NCI-H1694 (cell line): ENCODE measurements around the gene PHACTR4.
A peak's percentile ranks its signal among the peaks of the same experiment; 100 is the strongest.
"Not testable (repeated sequence)": the region's sequence is repeated elsewhere in the genome, so short reads cannot be mapped to it uniquely, and the experiment has no call there.

Experiments
- DNase-seq: peaks from one replicate; lab custom pipeline; 2025; lab: John Stamatoyannopoulos, UW

The PHACTR4 gene

DNA sequence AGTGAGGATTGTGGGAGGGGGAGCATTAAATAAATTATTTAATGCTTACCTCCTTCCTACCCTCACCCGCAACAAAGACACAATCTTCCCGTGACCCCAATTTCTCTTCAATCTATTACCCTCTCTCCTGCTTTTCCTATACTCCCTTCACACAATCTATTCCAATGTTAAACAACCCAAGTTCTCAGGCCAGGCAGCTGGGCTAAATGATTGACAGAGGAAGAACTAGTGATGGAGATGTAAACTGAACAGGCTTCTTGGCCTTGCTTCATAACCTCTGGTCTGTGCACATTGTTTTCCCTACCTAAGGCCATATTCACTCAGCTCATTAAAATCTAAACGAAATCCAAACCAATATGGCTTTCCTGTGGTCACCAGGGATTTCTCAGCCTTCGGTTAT is 132.4 kb downstream of the PHACTR4 start:
- no peak for DNase-seq

DNA sequence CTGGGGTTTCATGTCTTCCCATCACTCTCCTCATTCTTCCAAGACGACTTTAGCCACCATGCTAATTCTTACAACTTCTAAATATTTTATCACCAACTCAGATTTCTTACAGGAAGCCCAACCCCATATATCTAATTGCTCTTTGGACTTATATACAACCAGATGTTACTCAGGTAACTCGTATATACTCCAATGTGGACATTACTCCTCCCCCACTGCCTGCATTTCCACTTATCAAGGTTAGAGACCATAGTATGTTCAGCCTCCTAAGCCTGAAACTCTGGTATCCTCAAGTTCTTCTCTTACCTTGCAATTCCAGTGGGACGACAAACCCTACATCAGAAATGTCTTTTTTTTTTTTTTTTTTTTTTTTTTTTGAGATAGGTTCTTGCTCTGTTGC is 133.6 kb downstream of the PHACTR4 start:
- no peak for DNase-seq

DNA sequence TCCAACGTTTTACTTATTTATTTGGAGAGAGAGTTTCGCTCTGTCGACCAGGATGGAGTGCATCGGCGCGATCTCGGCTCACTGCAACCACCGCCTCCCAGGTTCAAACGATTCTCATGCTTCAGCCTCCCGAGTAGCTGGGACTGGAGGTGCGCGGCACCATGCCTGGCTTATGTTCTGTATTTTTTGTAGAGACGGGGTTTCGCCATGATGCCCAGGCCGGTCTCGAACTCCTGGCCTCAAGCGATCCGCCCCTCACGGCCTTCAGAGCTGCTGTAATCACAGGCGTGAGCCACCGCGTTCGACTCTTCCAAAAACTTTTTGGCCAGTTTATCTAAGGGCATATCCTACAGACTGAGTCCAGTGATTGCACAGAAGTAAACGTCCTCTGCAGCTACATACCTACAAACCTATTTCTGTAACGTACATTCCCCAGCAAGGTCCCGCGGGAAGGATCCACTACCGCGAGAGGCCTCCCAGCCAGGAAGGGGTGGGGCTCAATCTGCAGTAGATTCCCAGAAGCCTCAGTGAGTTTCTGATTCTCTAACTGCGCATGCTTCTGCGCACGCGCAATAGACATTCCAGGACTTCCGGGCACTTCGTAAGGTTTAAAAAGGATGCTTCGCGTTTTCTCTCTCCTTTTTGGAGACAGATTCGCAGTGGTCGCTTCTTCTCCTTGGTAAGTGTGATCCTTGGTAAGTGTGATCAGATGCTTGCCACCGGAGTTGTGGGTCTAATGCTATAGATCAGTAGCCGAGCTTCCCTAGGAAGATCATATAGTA is 136.1 kb downstream of the PHACTR4 start, which contains the start of gene RCC1:
Gene RCC1, plus strand, starts transcription at position 638 of the 782 bp plus-strand sequence. CDS start 23,824 bp downstream, outside the sequence.
- DNase-seq, result peak; percentile 98

DNA sequence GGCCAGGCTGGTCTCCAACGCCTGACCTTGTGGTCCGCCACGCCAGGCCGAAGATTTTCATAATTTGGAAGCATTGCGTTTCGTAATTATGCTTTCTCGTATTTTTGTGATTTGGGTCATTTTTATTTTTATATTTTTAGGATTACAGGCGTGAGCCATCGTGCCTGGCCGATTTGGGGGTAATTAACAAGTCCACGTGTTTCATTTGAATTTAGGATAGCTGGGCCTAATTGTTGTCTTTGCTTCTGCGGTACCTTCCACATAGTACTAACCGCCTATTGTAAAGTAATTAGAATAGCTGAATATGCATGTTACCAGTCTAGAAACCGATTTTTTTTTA is 137.3 kb downstream of the PHACTR4 start:
- no peak for DNase-seq

DNA sequence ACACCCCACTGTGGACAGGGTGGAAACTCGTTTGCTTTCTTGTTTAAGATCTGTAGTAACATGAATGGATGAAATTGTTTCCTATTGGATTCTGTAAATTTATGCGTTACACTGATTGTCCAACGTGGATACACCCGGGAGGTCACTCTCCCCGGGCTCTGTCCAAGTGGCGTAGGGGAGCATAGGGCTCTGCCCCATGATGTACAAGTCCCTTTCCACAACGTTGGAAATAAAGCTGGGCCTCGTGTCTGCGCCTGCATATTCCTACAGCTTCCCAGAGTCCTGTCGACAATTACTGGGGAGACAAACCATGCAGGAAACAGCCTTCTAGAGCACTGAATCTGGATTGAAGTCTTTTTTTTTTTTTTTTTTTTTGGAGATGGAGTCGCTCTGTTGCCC is 137.7 kb downstream of the PHACTR4 start:
- DNase-seq, result no peak

DNA sequence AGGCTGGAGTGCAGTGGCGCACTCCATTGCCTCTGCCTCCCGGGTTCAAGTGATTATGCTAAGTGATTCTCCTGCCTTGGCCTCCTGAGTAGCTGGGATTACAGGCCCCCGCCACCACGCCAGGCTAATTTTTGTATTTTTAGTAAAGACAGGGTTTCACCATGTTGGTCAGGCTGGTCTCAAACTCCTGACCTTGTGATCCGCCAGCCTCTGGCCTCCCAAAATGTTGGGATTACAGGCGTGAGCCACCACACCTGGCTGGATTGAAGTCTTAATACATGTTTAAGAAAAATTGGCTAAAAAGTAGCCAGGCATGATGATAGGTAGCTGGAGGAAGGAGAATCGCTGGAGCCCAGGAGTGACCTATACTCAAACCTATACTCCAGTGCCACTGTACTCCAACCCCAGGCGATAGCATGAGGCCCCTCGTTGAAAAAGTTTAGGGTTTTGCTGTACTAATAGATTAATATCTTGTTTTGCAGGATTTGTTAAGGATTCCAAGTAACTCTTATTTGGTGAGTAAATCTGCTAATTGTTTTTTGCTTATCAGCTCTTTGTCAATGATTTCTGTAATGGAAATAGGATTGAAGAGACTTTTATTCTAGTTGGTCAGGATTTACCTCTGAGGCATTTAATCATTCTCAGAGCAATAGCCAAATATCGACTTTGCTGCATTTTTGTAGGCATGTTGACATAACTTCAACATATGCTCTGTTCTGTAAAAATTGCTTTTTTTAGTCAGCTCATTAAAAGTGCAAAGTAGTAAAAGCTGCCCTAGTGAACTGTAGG is 138.3 kb downstream of the PHACTR4 start:
- no peak for DNase-seq

DNA sequence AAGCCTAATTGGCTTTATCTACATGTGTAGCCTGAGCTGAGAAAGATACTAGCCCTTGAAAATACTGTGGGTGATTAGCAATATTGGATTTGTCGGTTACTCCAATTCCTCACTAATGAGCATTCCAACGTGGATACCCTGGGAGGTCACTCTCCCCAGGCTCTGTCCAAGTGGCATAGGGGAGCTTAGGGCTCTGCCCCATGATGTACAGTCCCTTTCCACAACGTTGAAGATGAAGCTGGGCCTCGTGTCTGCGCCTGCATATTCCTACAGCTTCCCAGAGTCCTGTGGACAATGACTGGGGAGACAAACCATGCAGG is 138.9 kb downstream of the PHACTR4 start:
- DNase-seq, result no peak

DNA sequence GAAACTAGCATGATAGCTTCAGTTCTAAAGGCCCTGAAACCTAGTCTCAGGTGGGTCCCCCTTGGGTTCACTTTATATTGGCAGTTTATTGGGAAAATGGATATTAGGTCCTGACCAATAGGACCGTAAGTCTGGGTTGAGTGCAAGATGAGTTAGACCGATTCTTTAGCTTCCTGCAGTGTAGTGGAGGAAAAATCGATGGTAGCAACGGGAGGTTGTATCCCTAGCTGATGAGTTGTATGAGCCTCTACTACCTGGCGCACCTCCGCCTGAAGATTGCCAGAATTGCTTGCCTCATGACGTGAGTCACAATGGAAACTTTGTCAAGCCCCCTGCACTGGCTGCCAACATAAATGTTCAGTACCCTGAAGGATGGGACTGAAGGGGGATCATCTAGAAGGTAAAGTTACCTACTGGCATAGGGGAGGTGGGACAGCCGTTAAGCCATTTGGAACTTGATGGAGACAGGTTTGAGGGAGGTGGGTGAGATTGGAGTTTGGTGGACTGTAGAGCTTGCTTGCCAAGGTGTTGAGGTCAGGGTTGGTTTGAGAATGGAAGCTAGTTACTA is 140.2 kb downstream of the PHACTR4 start:
- no peak for DNase-seq

DNA sequence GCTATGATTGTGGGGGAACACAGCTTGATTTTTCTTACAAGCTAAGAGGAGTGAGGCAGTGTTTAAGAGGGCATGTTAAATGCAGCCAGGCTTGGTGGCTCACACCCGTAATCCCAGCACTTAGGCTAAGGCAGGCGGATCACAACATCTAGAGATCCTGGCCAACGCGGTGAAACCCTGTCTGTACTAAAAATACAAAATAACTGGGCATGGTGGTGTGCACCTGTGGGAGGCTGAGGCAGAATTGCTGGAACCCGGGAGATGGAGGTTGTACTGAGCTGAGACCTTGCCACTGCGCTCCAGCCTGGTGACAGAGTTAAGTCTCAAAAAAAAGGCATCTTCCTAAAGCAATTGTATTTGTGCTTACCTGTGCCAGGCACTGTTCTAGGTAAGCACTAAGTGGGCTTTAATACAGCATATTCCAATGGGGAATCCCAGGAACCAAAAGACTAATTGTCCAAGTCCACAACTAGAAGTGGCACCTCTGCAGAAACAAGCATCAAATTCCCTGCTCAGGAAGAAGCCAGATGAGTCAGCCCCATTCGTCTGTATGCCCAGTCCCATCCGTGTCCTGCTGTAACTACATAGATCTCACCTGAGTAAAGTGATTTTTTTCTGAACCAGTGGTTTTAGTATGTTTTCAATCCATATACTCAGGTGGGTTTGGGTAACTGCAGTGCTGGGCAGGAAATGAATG is 140.9 kb downstream of the PHACTR4 start:
- DNase-seq, result no peak

DNA sequence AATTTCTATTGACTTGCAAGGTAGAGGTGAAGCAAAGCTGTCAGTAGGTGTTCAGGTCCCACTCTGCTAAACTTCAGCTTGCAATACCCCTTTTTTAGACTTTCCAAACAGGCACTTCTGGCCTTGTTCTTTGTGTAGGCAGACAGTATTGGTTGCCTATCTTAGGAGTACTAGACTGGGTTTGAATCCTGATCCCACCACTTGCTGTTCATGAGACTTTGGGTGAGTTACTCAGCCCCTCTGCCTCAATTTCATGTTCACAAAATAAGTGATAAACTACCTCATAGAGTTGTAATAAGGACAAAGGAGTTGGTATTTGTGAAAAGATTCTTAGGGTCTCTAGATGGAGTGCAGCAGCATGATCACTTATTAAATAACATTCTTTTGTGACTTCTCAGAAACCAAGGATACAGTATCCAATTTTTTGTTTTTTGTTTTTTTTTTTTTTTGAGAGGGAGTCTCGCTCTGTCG is 141.5 kb downstream of the PHACTR4 start:
- no peak for DNase-seq

DNA sequence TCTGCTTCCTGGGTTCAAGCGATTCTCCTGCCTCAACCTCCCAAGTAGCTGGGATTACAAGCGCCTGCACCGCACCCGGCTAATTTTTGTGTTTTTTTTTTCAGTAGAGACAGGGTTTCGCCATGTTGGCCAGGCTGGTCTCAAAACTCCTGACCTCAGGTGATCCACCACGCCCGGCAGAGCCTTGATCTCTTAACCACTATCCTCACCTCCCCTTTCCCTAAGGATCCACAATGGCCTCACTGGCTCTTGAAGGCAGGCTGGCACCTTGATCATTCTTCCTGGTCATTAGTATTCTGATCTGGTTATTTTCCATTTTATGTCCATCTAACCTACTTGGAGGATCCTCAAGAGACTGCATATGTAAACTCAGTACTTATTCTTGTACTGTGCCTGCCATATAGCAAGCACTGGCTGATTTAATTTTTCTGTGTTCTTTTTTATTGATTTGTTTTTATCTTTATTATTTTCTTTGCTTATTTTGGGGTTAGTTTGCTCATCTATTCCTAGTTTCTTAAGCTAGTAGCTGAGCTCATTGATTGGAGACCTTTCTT is 142.6 kb downstream of the PHACTR4 start:
- no peak for DNase-seq

DNA sequence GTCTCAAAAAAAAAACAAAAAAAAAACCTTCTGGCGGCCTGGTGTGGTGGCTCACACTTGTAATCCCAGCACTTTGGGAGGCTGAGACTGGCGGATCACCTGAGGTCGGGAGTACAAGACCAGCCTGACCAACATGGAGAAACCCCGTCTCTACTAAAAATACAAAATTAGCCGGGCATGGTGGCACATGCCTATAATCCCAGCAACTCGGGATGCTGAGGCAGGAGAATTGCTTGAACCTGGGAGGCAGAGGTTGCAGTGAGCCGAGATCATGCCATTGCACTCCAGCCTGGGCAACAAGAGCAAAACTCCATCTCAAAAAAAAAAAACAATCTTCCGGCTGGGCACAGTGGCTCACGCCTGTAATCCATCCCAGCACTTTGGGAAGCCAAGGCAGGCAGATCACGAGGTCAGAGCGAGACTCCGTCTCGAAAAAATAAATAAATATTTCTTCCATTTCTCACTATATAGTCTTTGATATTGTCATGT is 144.9 kb downstream of the PHACTR4 start:
- not testable (repeated sequence) for DNase-seq

DNA sequence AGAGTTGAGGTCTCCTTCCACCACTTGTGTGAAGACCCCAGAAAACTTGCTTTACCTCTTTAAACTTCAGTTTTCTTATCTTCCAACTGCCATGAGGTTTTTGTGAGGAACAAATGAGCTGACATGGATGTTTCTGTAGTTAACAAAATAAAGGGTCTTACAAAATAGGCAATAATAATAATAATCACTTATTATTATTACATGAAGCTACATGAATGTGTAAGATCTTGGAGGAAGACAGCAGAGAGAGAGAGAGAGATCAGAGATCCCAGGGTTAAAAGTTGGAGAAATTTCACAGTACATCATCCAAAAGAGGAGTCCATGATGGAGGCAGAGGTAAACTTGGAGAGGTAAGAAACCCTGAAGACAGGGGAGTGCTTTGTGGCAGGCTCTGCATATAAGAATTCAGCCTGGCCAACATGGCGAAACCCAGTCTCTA is 147.0 kb downstream of the PHACTR4 start:
- no peak for DNase-seq

DNA sequence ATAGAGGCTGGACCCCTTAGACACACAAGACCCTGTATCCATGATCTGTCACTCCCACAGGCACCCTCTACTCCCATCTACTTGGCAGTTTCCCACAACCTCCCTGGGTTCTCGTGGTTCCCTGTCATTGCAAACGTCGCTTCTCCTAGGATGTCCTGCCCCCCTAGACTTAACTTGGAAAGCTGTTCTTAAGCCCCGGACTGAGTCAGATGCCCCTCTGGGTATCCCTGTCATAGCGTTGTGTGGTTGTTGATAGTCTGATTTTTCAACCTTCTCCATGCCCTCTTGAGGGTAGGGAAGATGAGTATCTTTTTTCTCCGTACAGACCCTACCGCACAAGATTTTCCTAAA is 148.1 kb downstream of the PHACTR4 start:
- DNase-seq, result no peak

DNA sequence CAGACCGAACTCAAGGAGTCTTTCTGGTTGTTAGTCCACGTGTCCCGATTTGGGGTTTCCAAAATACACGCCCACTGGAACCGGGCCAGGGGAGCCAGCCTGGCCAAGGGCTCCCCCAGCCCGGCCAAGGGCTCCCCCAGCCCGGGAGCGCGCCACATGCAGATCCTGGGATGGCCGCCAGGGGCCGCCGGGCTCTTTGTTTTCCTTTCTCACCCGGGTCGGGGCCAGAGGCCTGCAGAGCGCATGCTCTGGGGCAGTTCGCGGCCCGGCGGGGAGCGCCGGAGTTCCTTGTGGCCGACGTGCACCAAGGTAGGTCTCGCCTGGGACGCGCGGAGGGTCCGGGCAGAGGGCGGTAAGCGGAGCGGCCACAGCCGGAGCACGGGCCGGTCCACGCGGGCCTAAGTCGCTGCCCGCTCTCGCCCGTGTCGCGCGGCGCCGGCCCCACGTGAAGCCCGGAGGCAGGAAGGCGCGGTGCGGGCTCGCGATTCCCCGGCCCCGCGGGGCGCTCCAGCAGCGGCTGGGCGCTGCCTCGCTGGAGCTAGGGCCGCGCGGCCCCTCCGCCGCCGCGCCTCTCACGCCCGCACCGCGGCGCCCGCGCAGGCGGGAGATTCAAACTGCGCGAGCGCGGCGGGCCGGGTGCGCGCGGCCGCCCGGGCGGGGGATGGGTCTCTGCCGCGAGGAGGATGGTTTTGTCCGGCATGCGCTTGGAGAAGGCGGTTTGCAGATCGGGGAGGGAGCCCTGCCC is 148.6 kb downstream of the PHACTR4 start:
- peak; percentile 64 for DNase-seq

DNA sequence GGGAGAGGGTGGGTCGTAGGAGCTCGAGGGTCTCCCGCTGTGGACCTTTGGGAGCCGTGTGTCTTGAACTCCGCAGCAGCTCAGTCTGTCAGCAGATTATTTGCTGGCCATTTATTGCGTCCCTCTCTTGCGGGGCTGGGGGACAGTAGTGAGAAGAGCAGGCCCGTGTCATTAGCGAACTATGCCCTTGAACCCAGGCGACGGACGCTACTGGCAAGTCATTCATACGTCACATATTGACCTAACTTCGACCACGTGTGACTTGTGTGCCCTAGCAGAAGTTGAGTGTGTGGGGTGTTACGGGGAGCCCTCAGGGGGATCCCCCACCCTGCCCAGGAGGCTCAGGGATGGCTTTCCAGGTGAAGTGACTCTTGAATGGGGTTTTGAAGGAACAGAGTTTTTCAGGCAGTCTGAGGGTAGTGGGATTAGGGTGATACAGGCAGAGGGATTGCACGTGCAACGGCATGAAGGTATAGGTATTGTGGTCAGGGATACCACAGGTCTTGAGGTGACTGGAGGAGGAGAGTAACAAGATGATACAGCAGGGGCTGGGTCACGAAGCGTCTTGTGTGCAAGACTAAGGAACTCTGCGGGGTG is 149.3 kb downstream of the PHACTR4 start:
- DNase-seq, result no peak

DNA sequence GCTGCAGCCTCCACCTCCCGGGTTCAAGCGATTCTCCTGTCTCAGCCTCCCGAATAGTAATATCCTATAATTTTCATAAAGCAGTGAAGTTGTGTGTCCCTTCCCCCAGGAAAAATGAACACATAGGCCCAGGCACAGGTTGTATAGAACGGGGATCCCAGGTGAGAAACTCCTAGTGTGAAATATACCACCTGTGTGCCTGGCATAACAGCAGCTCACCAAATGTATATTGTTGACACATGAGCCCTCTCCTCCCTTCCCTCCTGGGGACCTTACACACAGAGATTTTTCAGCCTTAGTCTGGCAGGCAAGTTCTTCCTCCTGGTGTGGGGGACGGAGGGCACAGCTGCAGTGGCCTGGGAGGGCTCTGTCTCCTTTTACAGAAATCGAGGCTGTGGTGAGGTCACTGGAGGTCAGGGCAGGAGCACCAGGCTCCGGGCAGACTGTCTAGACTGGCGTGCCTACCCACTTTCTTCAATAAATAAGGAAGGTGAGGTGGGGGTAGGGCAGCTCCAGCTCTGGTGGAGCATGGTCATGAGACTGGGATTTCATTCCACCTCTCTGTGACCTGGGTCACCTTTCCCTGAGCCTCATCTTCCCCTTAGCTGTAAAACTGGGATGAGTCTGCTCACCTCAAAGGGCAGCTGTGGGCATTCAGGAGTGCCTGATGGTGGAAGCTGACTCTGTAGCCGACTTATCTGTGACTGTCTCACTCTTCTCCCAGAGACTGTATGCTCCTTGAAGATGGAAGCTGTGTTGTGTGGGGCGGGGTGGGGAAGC is 150.6 kb downstream of the PHACTR4 start:
- DNase-seq, result no peak

DNA sequence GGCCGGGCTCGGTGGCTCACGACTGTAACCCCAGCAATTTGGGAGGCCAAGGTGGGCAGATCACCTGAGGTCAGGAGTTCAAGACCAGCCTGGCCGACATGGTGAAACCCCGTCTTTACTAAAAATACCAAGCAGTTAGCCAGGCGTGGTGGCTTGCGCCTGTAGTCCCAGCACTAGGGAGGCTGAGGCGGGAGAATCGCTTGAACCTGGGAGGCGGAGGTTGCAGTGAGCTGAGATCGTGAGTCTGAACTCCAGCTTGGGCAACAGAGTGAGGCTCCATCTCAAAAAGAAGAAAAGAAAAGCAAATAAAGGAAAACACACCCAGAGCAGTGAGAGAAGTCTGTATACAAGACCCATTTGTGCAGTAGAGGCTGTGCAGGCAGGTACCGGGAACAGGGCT is 151.3 kb downstream of the PHACTR4 start:
- not testable (repeated sequence) for DNase-seq

DNA sequence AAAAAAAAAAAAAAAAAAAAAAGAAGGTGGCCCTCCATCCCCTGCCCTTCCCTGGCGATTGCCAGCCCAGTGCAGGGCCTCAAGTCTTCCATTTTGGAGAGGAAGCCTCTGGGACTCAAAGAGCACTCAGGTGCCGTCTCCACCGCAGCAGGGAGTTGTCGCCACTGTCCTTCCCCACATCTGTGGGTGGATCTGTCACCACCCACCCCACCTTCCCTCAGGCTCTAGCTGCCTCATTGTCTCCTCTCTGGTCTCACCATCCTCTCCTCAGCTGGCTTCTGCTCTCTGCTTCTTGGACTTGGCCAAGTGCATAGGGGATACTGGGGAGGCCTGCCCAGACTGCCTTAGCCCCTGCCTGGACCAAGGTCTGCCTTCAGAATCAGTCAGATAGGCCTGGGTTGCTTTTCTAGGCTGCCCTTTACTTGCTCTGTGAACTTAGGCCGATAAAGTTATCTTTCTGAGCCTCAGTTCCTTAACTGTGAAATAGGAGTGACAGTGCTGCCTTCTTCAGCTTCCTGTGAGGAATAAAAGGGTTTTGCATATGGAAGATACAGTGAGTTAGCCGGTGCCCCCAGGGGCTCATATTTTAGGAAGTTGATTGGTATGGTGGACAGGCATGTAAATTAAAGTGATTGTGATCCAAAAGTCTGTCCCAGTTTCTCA is 152.1 kb downstream of the PHACTR4 start:
- no peak for DNase-seq

DNA sequence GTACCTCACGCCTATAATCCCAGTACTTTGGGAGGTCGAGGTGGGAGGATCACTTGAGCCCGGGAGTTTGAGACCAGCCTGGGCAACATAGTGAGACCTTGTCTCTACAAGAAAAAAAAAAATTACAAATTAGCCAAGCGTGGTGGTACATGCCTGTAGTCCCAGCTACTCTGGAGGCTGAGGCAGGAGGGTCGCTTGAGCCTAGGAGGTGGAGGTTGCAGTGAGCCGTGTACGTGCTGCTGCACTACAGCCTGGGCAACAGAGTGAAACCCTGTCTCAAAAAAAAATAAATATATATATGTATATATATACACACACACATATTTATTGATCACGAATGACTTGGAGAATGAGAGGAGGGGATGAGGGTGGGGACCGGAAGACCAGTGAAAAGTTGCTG is 153.0 kb downstream of the PHACTR4 start:
- not testable (repeated sequence) for DNase-seq
